ENCODE data around the gene FAM168A. TPM values are rescaled to one million over a fixed set of nuclear protein-coding genes. Genes with fewer than 3 reads are reported as not detected.

Gene FAM168A
- total and polyA plus RNA-seq, 9 donors, result 16.7 to 45.5 (median 39.5) TPM

DNA sequence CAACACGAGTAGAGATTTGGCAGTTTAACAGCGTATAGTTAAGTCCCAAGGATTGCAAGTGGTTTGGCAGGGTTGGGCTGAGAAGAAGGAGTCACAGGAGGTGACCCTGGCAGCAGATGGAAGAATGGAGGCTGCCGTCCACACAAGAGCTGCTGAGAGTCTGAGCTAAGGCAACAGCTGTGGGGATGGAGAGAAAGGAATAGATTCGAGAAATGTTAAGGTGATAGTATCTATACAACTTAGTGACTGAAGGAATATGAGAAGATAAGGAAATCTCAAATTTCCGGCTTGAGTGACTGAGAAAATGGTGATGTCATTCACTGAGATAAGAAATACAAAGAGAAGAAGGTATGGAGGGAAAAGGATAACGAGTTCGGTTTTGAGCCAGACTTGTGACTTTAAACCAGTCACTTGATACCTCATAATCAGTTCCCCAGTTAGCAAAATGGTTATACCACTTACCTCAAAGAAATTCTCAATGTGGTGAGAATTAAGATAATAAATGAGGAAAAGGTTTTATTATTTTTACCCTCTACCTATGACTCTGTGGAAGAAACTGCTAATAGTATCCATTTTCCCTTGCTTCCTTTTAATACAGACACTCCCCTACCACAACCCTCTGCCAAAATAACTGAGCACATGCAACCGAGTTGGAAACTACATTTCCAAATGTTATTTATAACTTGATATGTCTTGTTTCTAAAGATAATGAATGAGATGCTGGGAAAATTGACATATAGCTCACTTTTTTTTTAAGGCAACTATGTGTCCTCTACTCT is 30.7 kb downstream of the FAM168A start:
- no peaks in the 10 kb centered on the region for H3K4me1 ChIP-seq (ENCODE audit: insufficient read depth)
- no peaks in the 10 kb centered on the region for H3K9me3 ChIP-seq
- H3K4me3 ChIP-seq, result no peak overlapping the region
- no peaks in the 10 kb centered on the region for H3K36me3 ChIP-seq
- no peak for DNase-seq
- intact Hi-C loops (cut with DNase I), result no loop called here
- 73 to 75% (median 75%) methylated on average over 8 of the region's 8 CpGs for WGBS, 3 donors
- TF ChIP-seq EP300 (IDR thresholded peaks at IDR 0.05), result no peak
- TF ChIP-seq CTCF (IDR thresholded peaks at IDR 0.05), result no peak
- TF ChIP-seq POLR2A (IDR thresholded peaks at IDR 0.05), result no peak
- H3K27me3 ChIP-seq, result no peaks in the 10 kb centered on the region
- no peak overlapping the region for H3K27ac ChIP-seq

DNA sequence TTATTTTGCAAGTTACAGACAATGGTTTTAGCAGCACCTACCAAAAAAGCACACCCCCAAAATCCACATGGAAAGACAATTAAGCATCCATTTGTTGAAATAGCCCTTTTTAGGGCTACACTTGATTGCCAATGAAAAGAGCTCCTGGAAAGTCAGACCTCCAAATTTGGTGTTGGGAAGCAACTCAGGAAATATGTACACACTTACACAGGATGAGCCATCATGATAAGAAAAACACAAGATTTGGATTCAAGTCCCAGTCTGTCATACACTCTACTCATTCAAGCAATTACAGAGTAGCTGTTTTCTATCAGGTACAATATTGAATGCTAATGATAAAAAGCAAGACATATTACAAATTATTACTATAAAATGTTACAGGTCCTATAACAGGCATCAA is 31.5 kb downstream of the FAM168A start:
- H3K4me3 ChIP-seq, result no peak overlapping the region
- H3K27me3 ChIP-seq, result no peaks in the 10 kb centered on the region
- no peaks in the 10 kb centered on the region for H3K36me3 ChIP-seq
- DNase-seq, result no peak
- H3K9me3 ChIP-seq, result no peaks in the 10 kb centered on the region
- TF ChIP-seq CTCF (IDR thresholded peaks at IDR 0.05), result no peak
- no peak for TF ChIP-seq EP300 (IDR thresholded peaks at IDR 0.05)
- TF ChIP-seq POLR2A (IDR thresholded peaks at IDR 0.05), result no peak
- H3K27ac ChIP-seq, result no peak overlapping the region
- no peaks in the 10 kb centered on the region for H3K4me1 ChIP-seq (ENCODE audit: insufficient read depth)
- intact Hi-C loops (cut with DNase I), result no loop called here

GRCh38 chr11:73565804-73566203 is 32.1 kb downstream of the FAM168A start:
- Histone ChIP-seq H3K27me3 (no peaks in the 10 kb centered on the region), H3K9me3 (no peaks in the 10 kb centered on the region), H3K4me1 (ENCODE audit: insufficient read depth) (no peaks in the 10 kb centered on the region), H3K4me3 (no peak overlapping the region), H3K27ac (no peak overlapping the region), H3K36me3 (no peaks in the 10 kb centered on the region)
- 91 to 97% (median 92%) methylated on average over 1 of the region's 1 CpG for WGBS, 3 donors
- intact Hi-C loops (cut with DNase I), result no loop called here
- TF ChIP-seq EP300 (IDR thresholded peaks at IDR 0.05) (no peak), CTCF (IDR thresholded peaks at IDR 0.05) (no peak), POLR2A (IDR thresholded peaks at IDR 0.05) (no peak)
- DNase-seq, result no peak

GRCh38 chr11:73564903-73565302 is 33.0 kb downstream of the FAM168A start:
- Histone ChIP-seq H3K27ac (no peak overlapping the region), H3K4me3 (no peak overlapping the region), H3K9me3 (no peaks in the 10 kb centered on the region), H3K27me3 (no peaks in the 10 kb centered on the region), H3K36me3 (no peaks in the 10 kb centered on the region), H3K4me1 (ENCODE audit: insufficient read depth) (no peaks in the 10 kb centered on the region)
- intact Hi-C loops (cut with DNase I), result no loop called here
- WGBS, 3 donors, result 89 to 96% (median 89%) methylated on average over 2 of the region's 2 CpGs
- TF ChIP-seq POLR2A (IDR thresholded peaks at IDR 0.05) (no peak), CTCF (IDR thresholded peaks at IDR 0.05) (no peak)
- DNase-seq, result no peak

All from ovary (tissue), 9 donors.